GM21528 (cell line): ENCODE measurements around the gene NEMF.
"Not testable (repeated sequence)": the region's sequence is repeated elsewhere in the genome, so short reads cannot be mapped to it uniquely, and the experiment has no call there.

Source experiments
- ATAC-seq: cut with Tn5 transposase; IDR thresholded peaks from one replicate; pipeline ENCODE4 v1.9.1; 2021; ENCODE audit warnings: mild to moderate bottlenecking, moderate library complexity; ENCODE audit not compliant: unreplicated experiment, low FRiP score

The NEMF gene

DNA sequence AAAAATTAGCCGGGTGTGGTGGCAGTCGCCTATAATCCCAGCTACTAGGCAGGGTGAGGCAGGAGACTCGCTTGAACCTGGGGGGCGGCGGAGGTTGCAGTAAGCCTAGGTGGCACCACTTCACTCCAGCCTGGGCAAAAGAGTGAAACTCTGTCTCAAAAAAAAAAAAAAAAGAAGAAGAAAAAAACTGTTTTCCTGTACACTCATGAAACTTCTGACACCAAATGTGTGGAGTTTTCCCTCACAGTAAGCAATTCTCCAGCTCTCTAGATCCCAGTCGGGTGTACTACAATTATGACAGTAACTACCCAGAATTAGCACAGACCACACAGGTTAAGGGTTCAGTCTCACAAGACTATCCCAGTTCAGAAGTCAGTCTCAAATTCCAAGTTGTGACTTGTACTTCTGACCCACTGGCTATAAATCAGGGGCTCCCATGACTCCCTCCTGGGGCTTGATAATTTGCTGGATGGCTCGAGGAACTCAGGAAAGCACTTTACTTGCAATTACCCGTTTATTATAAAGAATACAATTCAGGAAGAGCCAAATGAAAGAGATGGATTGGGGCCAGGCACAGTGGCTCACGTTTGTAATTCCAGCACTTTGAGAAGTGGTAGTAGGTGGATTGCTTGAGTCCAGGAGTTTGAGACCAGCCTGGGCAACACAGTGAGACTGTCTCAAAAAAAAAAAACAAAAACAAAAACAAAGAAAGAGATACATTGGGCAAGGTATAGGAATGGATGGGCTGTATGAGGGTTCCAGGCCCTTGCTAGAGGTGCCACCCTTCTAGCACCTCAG is 27.9 kb upstream of the NEMF start:
- no peak for ATAC-seq

DNA sequence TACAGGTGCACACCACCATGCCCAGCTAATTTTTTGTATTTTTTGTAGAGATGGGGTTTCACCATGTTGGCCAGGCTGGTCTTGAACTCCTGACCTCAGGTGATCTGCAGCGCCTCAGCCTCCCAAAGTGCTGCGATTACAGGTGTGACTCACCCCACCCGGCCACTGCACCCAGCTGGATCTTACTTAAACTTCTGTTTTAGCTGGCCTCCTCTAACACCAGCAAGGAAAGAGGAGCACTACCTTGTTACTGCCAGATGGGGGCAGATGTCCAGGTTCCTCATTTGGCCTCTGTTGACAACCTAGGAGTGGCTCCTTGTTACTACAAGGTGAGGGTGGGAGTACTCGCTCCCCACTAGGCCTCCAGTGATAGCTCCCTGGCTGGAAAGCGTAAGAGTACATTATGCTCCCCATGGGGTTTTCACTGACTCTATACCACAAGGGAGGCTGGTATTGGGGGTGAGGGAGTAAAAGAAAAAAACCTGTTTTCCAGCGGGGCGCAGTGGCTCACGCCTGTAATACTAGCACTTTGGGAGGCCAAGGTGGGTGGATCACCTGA is 27.1 kb upstream of the NEMF start:
- peak; percentile 66 for ATAC-seq

DNA sequence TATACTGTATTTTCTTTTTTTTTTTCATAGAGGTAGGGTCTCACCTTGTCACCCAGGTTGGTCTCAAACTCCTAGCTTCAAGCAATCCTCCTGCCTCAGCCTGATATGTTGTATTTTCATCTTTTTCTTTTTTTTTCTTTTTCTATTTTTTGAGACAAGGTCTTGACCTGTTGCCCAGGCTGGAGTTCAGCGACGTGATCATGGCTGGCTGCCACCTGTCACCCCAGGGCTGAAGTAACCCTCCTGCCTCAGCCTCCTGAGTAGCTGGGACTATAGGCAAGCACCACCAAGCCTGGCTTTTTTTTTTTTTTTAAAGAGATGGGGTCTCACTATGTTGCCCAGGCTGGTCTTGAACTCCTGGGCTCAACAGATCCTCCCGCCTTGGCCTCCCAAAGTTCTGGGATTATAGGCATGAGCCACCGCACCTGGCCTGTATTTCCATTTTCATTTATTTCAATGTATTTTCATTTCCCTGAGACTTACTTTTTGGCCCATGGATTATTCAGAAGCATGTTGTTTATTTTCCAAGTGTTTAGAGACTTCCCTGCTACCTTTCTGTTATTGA is 24.1 kb upstream of the NEMF start:
- no peak for ATAC-seq

DNA sequence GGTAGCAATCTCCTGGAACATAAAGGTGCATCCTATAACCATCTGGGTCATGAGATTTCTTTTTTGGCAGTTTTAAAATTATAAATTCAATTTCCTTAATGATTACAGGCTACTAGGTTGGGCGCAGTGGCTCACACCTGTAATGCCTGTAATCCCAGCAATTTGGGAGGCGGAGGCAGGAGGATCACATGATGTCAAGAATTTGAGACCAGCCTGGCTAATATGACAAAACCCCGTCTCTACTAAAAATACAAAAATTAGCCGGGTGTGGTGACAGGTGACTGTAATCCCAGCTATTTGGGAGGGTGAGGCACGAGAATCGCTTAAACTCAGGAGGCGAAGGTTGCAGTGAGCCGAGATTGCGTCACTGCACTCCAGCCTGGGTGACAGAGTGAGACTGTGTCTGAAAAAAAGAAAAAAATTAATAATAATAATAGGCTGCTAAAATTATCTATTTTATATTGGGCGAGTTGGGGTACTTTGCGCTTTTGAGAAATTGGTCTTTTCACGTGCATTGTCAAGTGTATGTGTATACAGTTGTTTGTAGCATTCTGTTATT is 23.1 kb upstream of the NEMF start:
- no peak for ATAC-seq

DNA sequence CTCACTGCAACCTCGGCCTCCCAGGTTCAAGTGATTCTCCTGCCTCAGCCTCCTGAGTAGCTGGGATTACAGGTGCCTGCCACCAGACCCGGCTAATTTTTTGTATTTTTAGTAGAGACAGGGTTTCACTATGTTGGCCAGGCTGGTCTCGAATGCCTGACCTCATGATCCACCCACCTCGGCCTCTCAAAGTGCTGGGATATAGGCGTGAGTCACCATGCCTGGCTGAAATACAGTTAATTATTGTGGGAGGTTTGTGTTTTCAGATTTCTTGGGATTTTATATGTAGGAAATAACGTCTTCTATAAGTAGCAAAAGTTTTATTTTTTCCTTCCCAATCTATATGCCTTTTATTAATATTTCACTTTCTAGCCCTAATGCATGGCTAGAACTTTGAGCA is 21.0 kb upstream of the NEMF start:
- not testable (repeated sequence) for ATAC-seq

DNA sequence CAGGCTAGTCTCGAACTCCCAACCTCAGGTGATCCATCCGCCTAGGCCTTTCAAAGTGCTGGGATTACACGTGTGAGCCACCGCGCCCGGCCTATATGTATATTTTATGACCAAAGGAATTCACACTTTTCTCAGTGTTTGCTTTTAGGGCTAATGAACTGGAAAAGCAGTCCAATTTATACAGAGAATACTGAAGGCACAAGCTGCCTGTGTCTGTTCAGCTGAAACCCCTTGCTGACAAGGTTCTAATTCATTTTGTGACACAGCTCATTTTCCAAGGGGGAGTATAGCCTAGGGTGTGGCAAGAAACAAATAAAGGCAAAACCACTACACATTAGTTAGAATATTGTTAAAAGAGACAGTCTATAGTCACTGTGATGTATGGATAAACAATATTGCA is 18.3 kb upstream of the NEMF start:
- no peak for ATAC-seq

DNA sequence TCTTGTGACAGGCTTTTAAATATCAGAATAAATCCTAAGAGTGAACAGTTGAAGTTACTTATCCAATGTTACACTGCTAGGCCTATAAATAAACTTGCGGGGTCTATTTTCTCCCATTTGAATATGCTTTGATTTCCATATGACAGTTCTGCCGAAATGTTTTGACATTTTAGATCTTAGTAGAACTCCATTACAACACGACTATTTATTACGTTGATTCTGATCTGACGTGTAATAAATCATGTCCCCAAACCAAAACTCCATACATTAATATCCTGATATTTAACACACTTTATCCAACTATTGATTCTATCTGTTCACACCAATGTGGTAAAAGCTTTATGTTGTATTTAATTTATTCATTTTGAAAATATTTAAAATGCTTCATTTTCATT is 16.1 kb upstream of the NEMF start:
- no peak for ATAC-seq

DNA sequence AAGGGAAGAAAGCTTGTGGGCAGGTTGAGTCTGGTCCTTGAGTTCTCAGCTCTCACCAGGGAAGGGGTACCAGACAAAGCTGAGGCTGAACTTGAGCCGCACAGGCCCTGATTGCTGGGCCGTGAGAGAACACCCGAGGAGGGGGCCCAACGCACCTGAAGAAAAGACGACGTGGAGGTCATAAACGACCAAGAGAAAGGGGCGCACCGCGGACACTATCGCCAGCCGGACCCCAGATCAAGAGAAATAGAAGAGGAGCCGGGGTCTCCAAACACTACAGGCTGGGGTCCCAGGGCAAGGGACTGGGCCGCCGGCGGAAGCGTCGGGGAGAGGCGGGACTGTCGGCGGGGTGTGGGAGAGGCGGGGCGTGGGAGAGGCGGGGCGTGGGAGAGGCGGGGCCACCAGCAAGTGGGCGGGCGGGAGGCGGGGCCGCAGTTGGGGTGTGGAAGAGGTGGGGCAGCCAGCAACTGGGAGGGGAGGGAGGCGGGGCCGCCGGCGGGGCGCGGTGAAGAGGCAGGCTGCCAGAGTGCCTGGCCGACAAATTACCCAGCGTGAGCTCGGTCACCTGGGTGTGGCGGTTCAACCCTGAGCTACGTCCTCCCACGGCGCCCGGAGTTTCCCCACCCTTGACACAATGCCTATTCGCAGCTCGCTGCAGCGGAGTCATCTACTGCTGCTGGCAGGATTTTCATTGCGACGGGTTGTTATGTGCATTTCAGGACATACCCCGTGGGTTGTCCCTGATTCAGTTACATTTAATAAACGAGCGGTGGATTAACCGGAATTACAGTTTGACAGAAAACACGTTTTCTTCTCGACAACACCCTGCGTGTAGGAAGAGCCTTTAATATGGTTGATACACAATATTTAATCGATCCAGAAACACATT is 15.5 kb upstream of the NEMF start:
- ATAC-seq: peak; percentile 81

DNA sequence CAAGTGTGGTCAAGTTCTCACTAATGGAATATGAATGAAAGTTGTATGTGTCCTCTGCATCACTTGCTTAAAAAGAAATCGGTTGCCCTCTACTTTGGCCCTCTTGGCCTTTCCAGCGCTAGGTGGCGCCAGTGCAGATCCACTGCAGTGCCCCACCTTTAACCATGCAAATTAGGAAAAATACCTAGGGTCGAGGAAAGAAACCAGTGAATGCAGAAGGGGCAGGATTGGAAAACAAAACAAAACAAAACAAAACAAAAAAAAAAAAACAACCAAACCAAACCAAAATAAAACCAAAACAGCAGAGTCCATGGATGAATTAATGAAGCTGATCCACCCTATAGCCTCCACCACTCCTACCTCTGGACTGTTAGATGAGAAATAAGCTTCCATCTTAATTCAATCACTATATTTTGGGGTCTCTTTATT is 12.9 kb upstream of the NEMF start:
- no peak for ATAC-seq

DNA sequence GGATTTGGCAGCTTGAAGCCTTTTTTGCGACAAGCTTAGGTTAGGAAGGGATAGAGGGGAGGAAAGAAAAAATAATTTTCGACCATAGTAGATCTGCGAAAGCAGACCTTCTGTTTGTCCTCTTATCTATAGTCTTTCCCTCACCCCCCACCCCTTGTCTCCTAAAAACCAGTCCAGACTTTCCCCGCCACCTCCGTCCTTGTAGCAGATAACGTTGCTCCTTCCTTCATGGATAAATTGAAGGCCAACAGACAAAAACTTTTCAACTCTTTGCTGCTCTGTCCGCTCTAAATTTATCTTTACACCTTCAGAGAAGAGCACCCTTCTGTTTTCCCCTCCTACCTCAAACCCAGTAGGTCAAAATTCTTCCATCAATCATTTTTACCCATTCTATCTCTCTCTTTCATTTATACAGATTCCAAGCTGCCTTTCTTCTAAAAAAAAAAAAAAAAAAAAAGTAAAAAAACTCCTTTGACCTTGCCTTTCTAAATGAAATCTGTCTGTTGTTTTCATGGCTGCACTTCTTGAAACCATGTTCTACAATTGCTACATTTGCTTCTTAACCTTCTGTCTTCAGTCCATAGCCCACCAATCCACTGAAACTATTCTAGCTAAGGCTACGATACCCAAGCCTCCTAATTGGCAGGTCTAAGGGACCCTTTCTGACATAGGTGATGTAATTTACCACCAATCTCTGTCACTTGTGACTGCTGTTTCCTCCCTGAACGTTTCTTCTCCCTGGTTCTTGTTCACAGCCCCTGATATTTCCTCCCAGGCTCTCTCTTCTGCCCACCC is 11.1 kb upstream of the NEMF start:
- ATAC-seq: no peak

DNA sequence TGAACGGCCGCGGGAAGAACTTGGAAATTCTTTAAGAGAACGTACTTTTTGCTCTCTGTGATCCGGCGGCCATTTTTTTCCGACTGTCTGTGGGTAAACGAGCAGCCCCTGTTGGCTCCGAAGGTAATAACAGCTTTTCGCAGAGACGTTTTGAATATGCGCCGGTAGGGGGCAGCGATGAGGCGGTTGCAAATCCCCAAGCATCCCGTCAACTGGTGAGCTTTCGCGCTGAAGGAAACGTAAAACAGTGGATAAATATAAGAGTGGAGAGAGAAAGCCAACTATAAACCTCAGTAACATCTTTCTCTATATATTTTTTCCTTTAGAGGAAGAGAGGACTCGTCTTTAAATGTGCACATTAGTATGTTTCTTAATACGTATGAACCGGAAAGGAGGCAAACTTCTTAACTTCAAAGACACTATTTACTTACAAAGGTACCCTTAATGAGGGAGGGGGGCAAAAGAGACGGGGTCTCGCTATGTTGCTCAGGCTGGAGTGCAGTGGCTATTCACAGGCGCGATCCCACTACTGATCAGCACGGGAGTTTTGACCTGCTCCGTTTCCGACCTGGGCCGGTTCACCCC is 9.6 kb upstream of the NEMF start:
- peak; percentile 32 for ATAC-seq

DNA sequence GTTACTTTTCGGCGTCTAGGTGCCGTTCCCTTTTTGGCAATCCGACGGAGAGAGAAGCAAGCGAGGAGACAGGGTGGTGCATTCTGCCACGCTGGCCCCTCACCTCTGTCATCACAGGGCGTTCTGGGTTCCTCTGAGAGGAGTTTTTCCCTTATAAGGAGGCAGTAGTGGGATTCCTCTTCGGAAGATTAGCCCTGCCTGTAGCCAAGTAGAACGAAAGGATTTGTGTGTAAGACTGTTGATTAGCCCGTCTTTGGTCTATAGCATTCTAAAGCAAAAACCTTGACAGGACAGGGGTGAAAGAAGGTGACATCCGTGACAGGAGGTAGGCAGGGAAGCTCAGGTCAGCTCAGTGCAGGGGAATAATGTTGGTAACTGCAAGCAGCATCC is 9.1 kb upstream of the NEMF start:
- peak; percentile 19 for ATAC-seq

DNA sequence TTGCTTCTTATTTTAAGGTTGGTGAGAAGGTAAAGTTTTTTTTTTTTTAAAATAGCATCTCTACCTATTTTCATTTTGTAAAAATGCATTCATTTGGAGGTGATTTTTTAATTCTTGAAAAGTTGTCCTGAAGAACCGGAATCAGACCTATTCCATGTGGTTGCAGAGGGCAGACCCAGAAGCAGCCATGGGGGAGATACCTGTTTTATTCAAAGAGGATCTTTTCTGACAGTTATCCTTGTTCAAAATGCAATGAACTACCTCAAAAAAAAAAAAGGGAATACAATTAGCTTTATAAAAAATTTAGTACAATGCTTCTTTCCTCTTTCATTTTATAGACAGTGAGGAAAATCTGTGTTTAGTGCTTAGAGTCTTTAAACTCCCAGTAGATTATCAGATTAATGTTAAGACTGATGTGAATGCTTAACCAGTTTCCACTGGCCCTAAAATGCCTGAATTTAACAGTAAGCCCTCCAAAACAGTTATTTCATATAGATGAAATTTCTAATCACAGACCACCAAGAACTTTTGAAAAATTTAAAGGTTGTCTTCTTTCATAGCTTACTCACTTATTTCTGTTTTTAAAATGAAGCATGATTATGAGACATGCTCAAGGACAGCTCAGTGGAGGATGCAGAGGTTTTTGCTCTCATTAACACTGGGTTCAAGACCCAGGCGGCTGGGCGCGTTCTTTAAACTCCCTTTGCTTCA is 8.6 kb upstream of the NEMF start:
- ATAC-seq: no peak

DNA sequence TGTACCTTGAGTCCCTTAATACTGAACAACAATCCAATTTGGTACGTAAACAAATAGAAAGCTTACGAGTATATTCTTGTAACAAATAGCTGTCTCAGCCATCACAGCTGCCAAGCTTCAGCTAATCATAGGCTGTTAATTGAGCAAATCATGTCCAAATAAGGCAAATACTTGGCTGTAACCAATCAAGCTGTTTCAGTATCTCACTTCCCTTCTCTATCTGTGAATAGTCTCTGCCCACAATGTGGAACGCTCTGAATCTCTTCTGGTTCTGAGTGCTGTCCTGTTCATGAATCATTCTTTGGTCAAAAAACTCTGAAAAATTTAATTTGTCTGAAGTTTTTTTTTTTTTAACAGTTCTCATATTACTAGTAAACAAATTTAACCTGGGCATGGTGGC is 5.8 kb upstream of the NEMF start:
- ATAC-seq: no peak

DNA sequence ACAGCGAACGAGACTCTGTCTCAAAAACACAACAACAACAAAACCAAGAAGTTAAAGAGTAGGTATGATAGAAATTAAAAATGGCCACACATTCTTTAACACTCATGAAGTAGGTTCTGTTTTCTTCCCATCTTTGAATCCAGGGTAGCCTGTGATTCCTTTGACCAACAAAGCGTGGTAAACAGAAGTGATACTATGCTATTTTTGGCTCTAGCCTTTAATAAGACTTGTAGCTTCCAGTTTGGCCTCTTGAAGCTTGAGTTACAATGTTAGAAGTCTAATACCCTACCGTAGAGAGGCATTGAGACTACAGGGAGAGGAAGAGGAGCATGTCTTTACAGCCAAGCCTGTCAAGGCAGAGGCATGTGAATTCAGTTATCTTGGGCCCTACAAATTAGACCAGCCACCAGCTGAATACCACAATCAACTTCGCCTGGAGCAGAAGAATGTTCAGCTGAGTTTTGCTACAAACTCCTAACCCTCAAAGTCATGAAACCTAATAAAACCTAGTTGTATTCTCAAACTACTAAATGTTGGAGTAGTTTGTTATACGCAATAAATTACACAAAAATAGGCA is 4.9 kb upstream of the NEMF start:
- ATAC-seq: no peak

DNA sequence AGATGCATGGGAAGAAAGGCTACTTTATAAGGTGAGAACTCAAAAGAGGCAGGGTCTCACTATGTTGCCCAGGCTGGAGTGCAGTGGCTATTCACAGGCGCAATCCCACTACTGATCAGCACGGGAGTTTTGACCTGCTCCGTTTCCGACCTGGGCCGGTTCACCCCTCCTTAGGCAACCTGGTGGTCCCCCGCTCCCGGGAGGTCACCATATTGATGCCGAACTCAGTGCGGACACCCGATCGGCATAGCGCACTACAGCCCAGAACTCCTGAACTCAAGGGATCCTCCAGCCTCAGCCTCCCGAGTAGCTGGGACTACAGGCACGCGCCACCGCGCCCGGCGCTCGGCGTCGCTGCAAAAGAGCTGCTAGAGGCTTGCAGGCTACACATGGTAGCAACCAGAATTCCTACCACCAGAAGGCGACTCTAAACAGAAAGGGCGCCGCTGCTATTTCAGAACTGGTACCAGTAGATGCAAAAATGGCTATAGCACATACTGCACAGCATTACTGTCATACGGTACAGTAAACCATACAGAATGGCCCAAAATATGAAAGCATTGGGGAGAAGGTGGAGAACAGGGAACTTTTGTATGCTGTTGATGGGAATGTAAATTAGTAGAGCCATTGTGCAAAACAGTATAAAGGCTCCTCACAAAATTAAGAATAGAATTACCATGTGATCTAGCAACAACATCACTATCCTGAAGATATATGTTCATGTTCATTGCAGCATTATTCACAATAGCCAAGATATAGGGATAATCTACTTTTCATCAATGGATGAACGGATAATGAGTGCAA is 1.2 kb upstream of the NEMF start:
- no peak for ATAC-seq

DNA sequence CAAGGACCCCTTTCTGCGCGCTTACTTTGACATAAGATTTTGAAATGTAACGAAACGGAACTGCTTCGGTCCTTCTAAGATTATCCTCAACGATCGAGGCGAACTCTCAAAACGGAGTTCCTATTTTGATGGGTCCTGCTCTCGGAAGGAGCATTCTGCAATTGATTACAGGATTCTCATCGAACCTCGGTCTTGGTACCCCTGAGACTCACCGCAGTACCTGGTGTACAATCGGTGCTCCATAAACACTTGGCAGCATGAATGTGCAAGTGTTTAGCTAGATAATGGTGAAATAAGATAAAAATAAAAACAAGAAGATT is 530 bp upstream of the NEMF start:
- peak; percentile 7 for ATAC-seq

DNA sequence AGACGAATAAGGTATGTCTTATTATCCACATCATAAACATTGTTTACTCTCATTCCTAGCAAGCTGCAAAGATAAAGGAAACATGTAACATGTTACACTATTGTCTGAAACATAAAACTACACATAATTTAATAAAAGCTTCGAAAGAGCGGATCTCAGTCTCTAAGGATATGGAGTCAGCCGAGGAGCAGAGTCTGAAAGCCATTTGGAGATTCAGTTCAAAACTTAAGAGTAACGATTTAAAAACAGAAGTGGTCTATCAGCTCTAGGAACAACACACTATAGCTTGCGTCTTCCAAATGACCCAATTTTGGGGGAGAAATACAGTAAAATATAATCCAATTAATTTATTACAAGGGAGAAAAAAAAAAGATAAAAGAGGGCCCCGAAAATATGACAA is 775 bp downstream of the NEMF start:
- ATAC-seq: no peak
